ENCODE data around the gene PPARD.

DNA sequence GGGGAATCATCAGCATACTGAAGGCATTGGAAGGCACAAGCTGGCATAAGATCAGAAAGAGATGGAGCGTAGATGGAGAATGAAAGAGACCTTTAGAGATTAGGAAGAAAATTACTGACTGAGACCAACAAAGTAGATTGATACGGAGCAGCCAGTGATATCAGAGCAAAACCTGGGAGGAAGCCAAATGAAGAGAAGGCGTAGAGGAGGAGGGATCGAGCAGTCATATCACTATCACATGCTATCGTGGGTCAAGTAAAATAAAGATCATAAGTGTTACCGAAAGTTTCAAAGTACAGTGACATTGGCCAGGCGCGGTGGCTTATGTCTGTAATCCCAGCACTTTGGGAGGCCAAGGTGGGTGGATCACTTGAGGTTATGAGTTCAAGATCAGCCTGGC, 56.2 kb downstream of the PPARD start:
- TF ChIP-seq, protein P1, sequence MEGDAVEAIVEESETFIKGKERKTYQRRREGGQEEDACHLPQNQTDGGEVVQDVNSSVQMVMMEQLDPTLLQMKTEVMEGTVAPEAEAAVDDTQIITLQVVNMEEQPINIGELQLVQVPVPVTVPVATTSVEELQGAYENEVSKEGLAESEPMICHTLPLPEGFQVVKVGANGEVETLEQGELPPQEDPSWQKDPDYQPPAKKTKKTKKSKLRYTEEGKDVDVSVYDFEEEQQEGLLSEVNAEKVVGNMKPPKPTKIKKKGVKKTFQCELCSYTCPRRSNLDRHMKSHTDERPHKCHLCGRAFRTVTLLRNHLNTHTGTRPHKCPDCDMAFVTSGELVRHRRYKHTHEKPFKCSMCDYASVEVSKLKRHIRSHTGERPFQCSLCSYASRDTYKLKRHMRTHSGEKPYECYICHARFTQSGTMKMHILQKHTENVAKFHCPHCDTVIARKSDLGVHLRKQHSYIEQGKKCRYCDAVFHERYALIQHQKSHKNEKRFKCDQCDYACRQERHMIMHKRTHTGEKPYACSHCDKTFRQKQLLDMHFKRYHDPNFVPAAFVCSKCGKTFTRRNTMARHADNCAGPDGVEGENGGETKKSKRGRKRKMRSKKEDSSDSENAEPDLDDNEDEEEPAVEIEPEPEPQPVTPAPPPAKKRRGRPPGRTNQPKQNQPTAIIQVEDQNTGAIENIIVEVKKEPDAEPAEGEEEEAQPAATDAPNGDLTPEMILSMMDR (IDR thresholded peaks at IDR 0.05) = no peak
- TF ChIP-seq POLR2A (IDR thresholded peaks at IDR 0.05) (no peak), POLR2AphosphoS5 (IDR thresholded peaks at IDR 0.05) (no peak), EP300 (IDR thresholded peaks at IDR 0.05) (no peak)

Measured in gastroesophageal sphincter (tissue), 3 donors.